MM.1S (cell line): ENCODE results near the gene LIMS2.

ENCODE experiments used
- DNase-seq: peaks from one replicate; pipeline ENCODE4 v3.0.0-alpha.2; 2015
- H2AFZ ChIP-seq: fragments of 300-600 bp; sonication (generic); 2 replicates; pipeline ENCODE4 v1.6.0; 2016; ENCODE audit warnings: antibody characterized with exemption, low read length
- H3F3A ChIP-seq: fragments of 300-600 bp; sonication (generic); 2 replicates; pipeline ENCODE4 v1.6.1; 2016; ENCODE audit warnings: mild to moderate bottlenecking, antibody characterized with exemption, low read length, moderate library complexity, mixed read lengths; ENCODE audit not compliant: insufficient read depth
- H3K27ac ChIP-seq: fragments of 300-600 bp; sonication (generic); 2 replicates; pipeline ENCODE4 v1.5.1; 2016; ENCODE audit warnings: mild to moderate bottlenecking, low read length
- H3K27me3 ChIP-seq: fragments of 300-600 bp; sonication (generic); replicated peaks from 2 replicates; pipeline ENCODE4 v1.6.0; 2016; ENCODE audit warnings: low read length; ENCODE audit not compliant: insufficient read depth
- H3K36me3 ChIP-seq: fragments of 300-600 bp; sonication (generic); replicated peaks from 2 replicates; pipeline ENCODE4 v1.6.1; 2016; ENCODE audit warnings: mild to moderate bottlenecking, low read length, mixed read lengths; ENCODE audit not compliant: insufficient read depth
- H3K4me1 ChIP-seq: fragments of 300-600 bp; sonication (generic); 2 replicates; pipeline ENCODE4 v1.6.1; 2016; ENCODE audit warnings: low read length, mixed read lengths
- H3K4me2 ChIP-seq: fragments of 300-600 bp; sonication (generic); 2 replicates; pipeline ENCODE4 v1.6.0; 2016; ENCODE audit warnings: low read depth, low read length
- H3K4me3 ChIP-seq: fragments of 300-600 bp; sonication (generic); 2 replicates; pipeline ENCODE4 v1.5.1; 2016; ENCODE audit warnings: low read length, mixed read lengths
- H3K79me2 ChIP-seq: fragments of 300-600 bp; sonication (generic); 2 replicates; pipeline ENCODE4 v1.6.1; 2016; ENCODE audit warnings: mixed run types, low read length, mixed read lengths
- H3K9ac ChIP-seq: fragments of 300-600 bp; sonication (generic); 2 replicates; pipeline ENCODE4 v1.6.1; 2016; ENCODE audit warnings: low read length, mixed read lengths
- H3K9me2 ChIP-seq: fragments of 300-600 bp; sonication (generic); replicated peaks from 2 replicates; pipeline ENCODE4 v1.6.1; 2016; ENCODE audit warnings: mild to moderate bottlenecking, low read length, mixed read lengths; ENCODE audit not compliant: insufficient read depth
- H3K9me3 ChIP-seq: fragments of 300-600 bp; sonication (generic); replicated peaks from 2 replicates; pipeline ENCODE4 v1.6.1; 2016; ENCODE audit warnings: mild to moderate bottlenecking, low read length, mixed read lengths; ENCODE audit not compliant: insufficient read depth
- H4K20me1 ChIP-seq: fragments of 300-600 bp; sonication (generic); 2 replicates; pipeline ENCODE4 v1.6.1; 2016; ENCODE audit warnings: mild to moderate bottlenecking, low read length, moderate library complexity, mixed read lengths; ENCODE audit not compliant: insufficient read depth
- EZH2 ChIP-seq: fragments of 300-600 bp; sonication (generic); optimal IDR thresholded peaks from 2 replicates; pipeline ENCODE3; 2017; ENCODE audit warnings: low read depth, mild to moderate bottlenecking, antibody characterized with exemption, low read length, mixed read lengths
- EZH2phosphoT487 ChIP-seq: fragments of 300-600 bp; sonication (generic); IDR thresholded peaks from 2 replicates; pipeline ENCODE4 v1.6.1; 2018; ENCODE audit warnings: antibody characterized with exemption, low read length
- TF ChIP-seq, protein P1 (sequence below): fragments of 300-600 bp; sonication (generic); IDR thresholded peaks from 2 replicates; pipeline ENCODE4 v1.5.1; 2016; ENCODE audit warnings: antibody characterized with exemption, low read length, mixed read lengths

Gene LIMS2

DNA sequence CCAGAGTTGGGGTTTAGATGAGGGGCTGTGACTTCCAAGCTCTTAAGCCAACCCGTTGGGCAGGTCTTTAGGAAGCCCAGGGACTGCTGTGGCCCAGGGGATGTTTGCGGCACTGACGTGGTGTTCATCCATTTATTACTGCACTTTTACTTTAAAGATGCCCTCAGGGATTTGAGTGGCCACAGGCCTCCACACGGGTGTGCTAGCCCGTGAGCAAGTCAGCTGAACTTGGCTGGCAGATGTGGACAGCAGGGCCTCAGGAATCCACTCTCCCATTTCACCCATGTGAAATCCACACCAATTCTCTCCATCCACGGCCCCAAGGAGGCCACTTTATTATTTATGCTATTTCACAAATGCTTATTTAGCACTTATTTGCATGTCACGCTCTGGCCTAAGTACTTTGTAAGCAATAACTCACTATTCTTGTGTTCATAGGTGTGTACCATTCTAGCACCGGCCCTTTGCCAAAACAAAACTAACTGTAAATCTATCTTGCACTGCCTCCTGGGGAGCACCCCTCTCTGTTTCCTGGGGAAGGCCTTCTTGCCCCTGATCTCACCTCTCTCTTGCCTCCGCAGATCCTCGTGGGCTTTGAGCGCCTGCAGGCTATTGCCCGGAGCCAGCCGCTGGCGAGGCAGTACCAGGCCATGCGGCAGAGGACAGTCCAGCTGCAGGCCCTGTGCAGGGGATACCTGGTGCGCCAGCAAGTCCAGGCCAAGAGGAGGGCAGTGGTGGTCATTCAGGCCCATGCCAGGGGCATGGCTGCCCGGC is 68.5 kb downstream of the LIMS2 start:
- no peaks in the 10 kb centered on the region for H3K36me3 ChIP-seq
- H2AFZ ChIP-seq: no peak overlapping the region
- no peak for DNase-seq
- H3K9me2 ChIP-seq: no peaks in the 10 kb centered on the region
- no peaks in the 10 kb centered on the region for H3F3A ChIP-seq
- H3K9ac ChIP-seq: no peak overlapping the region
- peaks cover 13% of the 10 kb centered on the region for H3K27me3 ChIP-seq
- H3K4me3 ChIP-seq: no peak overlapping the region
- H4K20me1 ChIP-seq: no peaks in the 10 kb centered on the region
- H3K79me2 ChIP-seq: no peaks in the 10 kb centered on the region
- no peak for TF ChIP-seq EZH2phosphoT487
- no peak for TF ChIP-seq EZH2
- TF ChIP-seq, protein P1, sequence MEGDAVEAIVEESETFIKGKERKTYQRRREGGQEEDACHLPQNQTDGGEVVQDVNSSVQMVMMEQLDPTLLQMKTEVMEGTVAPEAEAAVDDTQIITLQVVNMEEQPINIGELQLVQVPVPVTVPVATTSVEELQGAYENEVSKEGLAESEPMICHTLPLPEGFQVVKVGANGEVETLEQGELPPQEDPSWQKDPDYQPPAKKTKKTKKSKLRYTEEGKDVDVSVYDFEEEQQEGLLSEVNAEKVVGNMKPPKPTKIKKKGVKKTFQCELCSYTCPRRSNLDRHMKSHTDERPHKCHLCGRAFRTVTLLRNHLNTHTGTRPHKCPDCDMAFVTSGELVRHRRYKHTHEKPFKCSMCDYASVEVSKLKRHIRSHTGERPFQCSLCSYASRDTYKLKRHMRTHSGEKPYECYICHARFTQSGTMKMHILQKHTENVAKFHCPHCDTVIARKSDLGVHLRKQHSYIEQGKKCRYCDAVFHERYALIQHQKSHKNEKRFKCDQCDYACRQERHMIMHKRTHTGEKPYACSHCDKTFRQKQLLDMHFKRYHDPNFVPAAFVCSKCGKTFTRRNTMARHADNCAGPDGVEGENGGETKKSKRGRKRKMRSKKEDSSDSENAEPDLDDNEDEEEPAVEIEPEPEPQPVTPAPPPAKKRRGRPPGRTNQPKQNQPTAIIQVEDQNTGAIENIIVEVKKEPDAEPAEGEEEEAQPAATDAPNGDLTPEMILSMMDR: no peak
- no peak overlapping the region for H3K4me2 ChIP-seq
- no peaks in the 10 kb centered on the region for H3K4me1 ChIP-seq
- H3K27ac ChIP-seq: no peak overlapping the region
- no peaks in the 10 kb centered on the region for H3K9me3 ChIP-seq

DNA sequence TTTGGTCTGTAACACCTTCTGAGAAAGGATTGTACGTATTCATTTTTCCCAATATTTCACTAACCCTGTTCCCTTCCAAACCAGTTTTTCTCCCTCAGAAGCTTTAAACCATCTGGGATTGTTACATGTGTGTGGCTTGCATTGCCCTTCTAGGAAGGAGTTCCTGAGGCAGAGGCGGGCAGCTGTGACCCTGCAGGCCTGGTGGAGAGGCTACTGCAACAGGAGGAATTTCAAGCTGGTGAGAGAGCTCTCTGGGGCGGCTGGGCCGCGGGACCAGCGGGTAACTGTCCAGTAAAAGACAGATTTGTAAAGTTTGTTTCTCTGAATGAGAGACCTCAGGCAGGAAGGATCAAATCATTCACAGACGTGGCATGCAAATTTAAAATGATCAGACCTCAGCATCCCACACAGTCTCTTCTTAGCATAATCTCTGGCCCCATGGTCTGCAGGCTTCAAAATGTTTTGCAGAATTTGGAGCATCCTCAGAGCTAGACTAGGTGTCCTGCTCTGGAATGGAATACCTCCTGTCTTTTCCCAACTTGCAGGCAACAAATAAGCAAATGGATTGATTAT is 69.6 kb downstream of the LIMS2 start:
- Histone ChIP-seq H3K79me2 (no peaks in the 10 kb centered on the region), H3K36me3 (no peaks in the 10 kb centered on the region), H3K4me1 (no peaks in the 10 kb centered on the region), H3K9me2 (no peaks in the 10 kb centered on the region), H3K9me3 (no peaks in the 10 kb centered on the region), H3K27me3 (peaks cover 13% of the 10 kb centered on the region), H3K27ac (no peak overlapping the region), H3K9ac (no peak overlapping the region), H3F3A (no peaks in the 10 kb centered on the region), H3K4me3 (no peak overlapping the region), H4K20me1 (no peaks in the 10 kb centered on the region), H3K4me2 (no peak overlapping the region), H2AFZ (no peak overlapping the region)
- DNase-seq: no peak
- TF ChIP-seq EZH2: no peak
- TF ChIP-seq, protein P1: no peak
- no peak for TF ChIP-seq EZH2phosphoT487

GRCh38 chr2:127604986-127605385 is 70.3 kb downstream of the LIMS2 start:
- no peaks in the 10 kb centered on the region for H4K20me1 ChIP-seq
- H3K79me2 ChIP-seq: no peaks in the 10 kb centered on the region
- H3K4me3 ChIP-seq: no peak overlapping the region
- H3K27me3 ChIP-seq: peaks cover 8% of the 10 kb centered on the region
- no peak overlapping the region for H3K9ac ChIP-seq
- no peaks in the 10 kb centered on the region for H3K9me2 ChIP-seq
- H3K27ac ChIP-seq: no peak overlapping the region
- H3K4me1 ChIP-seq: no peaks in the 10 kb centered on the region
- DNase-seq: no peak
- no peaks in the 10 kb centered on the region for H3K9me3 ChIP-seq
- H2AFZ ChIP-seq: no peak overlapping the region
- no peak for TF ChIP-seq EZH2phosphoT487
- H3K36me3 ChIP-seq: no peaks in the 10 kb centered on the region
- no peaks in the 10 kb centered on the region for H3F3A ChIP-seq
- H3K4me2 ChIP-seq: no peak overlapping the region

- H4K20me1 ChIP-seq: no peaks in the 10 kb centered on the region
- H3K4me1 ChIP-seq: no peaks in the 10 kb centered on the region
- no peak overlapping the region for H3K4me2 ChIP-seq
- no peak overlapping the region for H3K4me3 ChIP-seq
- no peaks in the 10 kb centered on the region for H3K9me3 ChIP-seq
- H3F3A ChIP-seq: no peaks in the 10 kb centered on the region
- TF ChIP-seq, protein P1: no peak
- no peak for TF ChIP-seq EZH2phosphoT487
- no peak for TF ChIP-seq EZH2
- H3K36me3 ChIP-seq: no peaks in the 10 kb centered on the region
- H3K27ac ChIP-seq: no peak overlapping the region
- H3K9ac ChIP-seq: no peak overlapping the region
- H3K9me2 ChIP-seq: no peaks in the 10 kb centered on the region
- H3K79me2 ChIP-seq: no peaks in the 10 kb centered on the region
- H2AFZ ChIP-seq: no peak overlapping the region
- no peaks in the 10 kb centered on the region; the same call in 1 of the 2 replicates for H3K27me3 ChIP-seq
- DNase-seq: no peak
Measured at GRCh38 chr2:127599211-127599610, 76.1 kb downstream of the LIMS2 start.
